Esophagus muscularis mucosa (tissue), 3 donors: ENCODE data around the gene ITPRIP.

ENCODE experiments used
- CTCF ChIP-seq, 3 experiments: fragments of 200-600 bp in 2 of 3; fragments of 450-650 bp in 1 of 3; sonication (generic) in 2 of 3; IDR thresholded peaks; one replicate each; pipeline ENCODE4 v1.5.1; 2017 to 2019; ENCODE audit warnings: antibody characterized with exemption in 3 of 3, mild to moderate bottlenecking in 2 of 3, moderate library complexity in 1 of 3
- POLR2A ChIP-seq: fragments of 450-650 bp; IDR thresholded peaks from one replicate; pipeline ENCODE4 v1.6.1; 2017; ENCODE audit warnings: antibody characterized with exemption, moderate library complexity, mild to moderate bottlenecking, low read depth
- POLR2AphosphoS5 ChIP-seq, 2 donors: sonication (generic); formaldehyde crosslinking; IDR thresholded peaks; one replicate each; pipeline ENCODE4 v1.6.1; 2017; ENCODE audit warnings: antibody characterized with exemption in 2 of 2

- TF ChIP-seq POLR2AphosphoS5 (IDR thresholded peaks at IDR 0.05) (peak; percentile 66 to 85), CTCF (IDR thresholded peaks at IDR 0.05) (no peak), POLR2A (no peak)
Observed at GRCh38 chr10:104309980-104310978, 28.0 kb downstream of the ITPRIP start.
